ENCODE measurements around the gene SIL1. TPM values are rescaled to one million over a fixed set of nuclear protein-coding genes. Genes with fewer than 3 reads are reported as not detected.
A peak's percentile ranks its signal among the peaks of the same experiment; 100 is the strongest.

SIL1 gene
- total RNA-seq, 1 donor from 2014 or later = 41.6 TPM

DNA sequence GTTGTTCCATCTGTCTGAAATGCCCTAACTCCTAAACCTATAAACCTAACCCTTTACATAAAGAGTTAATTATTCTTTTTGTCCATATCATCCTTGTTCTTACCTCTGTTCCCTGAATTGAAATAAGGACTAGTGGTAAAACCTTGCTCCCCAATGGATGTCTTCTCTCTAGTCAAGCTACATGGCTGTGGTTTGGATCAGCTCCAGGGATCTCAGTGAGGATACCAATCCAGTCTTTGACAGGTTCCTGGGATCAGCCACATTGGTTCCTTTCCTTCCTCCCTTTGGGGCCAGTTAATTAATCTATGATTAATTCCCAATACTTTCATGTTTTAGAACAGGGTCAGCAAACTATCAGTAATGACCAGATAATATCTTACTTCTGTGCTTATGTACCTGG, 151.6 kb downstream of the SIL1 start:
- Histone ChIP-seq H3K9ac (ENCODE audit: low read length) (no peak overlapping the region), H3K9me3 (ENCODE audit: insufficient read depth, low read depth, low read length) (no peaks in the 10 kb centered on the region), H3K4me3 (ENCODE audit: insufficient read depth, low read depth, low read length) (no peak overlapping the region), H3K79me2 (ENCODE audit: insufficient read depth, low read length) (no peaks in the 10 kb centered on the region), H3K36me3 (ENCODE audit: insufficient read depth, low read length) (no peaks in the 10 kb centered on the region), H4K20me1 (ENCODE audit: insufficient read depth, low read length) (peaks cover 20% of the 10 kb centered on the region), H3K27ac (ENCODE audit: low read depth, low read length) (no peak overlapping the region), H3K27me3 (ENCODE audit: insufficient read depth, low read length) (no peaks in the 10 kb centered on the region), H3K4me1 (ENCODE audit: insufficient read depth, low read length) (peaks cover 4% of the 10 kb centered on the region), H3K4me2 (ENCODE audit: low read length) (no peak overlapping the region), H2AFZ (ENCODE audit: low read depth, low read length) (no peak overlapping the region)
- Mint-ChIP-seq H3K4me3 (ENCODE audit: unreplicated experiment) (no peak overlapping the region), H3K27me3 (ENCODE audit: low read depth, unreplicated experiment) (peaks cover 4% of the 10 kb centered on the region), H3K36me3 (ENCODE audit: low read depth, unreplicated experiment) (no peaks in the 10 kb centered on the region), H3K27ac (ENCODE audit: unreplicated experiment) (no peak overlapping the region), H3K9me3 (ENCODE audit: unreplicated experiment) (no peaks in the 10 kb centered on the region), H3K4me1 (ENCODE audit: low read depth, unreplicated experiment) (no peaks in the 10 kb centered on the region)
- TF ChIP-seq EZH2 (IDR thresholded peaks at IDR 0.05; ENCODE audit: insufficient read depth, low read length) = no peak
- TF ChIP-seq, protein P1, sequence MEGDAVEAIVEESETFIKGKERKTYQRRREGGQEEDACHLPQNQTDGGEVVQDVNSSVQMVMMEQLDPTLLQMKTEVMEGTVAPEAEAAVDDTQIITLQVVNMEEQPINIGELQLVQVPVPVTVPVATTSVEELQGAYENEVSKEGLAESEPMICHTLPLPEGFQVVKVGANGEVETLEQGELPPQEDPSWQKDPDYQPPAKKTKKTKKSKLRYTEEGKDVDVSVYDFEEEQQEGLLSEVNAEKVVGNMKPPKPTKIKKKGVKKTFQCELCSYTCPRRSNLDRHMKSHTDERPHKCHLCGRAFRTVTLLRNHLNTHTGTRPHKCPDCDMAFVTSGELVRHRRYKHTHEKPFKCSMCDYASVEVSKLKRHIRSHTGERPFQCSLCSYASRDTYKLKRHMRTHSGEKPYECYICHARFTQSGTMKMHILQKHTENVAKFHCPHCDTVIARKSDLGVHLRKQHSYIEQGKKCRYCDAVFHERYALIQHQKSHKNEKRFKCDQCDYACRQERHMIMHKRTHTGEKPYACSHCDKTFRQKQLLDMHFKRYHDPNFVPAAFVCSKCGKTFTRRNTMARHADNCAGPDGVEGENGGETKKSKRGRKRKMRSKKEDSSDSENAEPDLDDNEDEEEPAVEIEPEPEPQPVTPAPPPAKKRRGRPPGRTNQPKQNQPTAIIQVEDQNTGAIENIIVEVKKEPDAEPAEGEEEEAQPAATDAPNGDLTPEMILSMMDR (IDR thresholded peaks at IDR 0.05; ENCODE audit: insufficient read depth, low read depth, low read length) = no peak
- FAIRE-seq (no peak), DNase-seq (ENCODE audit: low read depth) (no peak)

DNA sequence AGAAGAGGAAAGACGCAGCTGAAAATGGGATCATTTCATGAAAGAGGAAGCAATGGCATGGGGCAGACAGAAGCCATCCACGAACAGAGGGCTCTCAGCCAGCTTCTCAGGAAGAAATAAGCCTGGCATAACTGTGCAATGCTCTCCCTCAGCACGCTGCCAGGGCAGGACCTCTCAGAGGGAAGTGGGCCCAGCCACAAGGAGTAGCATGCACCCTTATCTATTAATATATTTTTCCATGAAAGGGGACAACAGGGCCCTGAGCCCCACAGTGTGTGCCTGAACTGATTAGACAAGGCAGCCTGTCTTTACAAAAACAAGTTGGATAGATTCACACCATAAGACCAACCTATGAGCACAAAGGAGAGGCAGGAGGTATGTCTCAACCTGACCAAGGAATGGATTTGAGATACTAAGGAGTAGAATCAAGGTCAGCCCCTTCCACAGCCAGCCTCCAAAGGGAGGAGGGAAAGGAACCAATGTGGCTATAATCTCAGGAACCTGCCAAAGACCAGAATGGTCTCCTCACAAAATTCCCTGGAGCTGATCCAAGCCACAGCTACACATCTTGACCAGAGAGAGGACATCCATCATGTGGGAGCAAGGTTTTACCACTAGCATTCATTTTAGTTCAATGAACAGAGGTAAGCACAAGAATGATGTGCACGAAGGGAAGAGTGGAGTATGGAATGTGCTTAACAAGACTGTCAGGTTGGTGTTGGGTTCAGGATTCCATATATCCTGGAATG, 154.8 kb downstream of the SIL1 start:
- DNase-seq (ENCODE audit: low read depth) (peak; percentile 84), FAIRE-seq (no peak)
- Histone ChIP-seq H3K4me3 (ENCODE audit: insufficient read depth, low read depth, low read length) (no peak overlapping the region), H2AFZ (ENCODE audit: low read depth, low read length) (no peak overlapping the region), H3K27me3 (ENCODE audit: insufficient read depth, low read length) (no peaks in the 10 kb centered on the region), H4K20me1 (ENCODE audit: insufficient read depth, low read length) (peaks cover 12% of the 10 kb centered on the region), H3K4me2 (ENCODE audit: low read length) (no peak overlapping the region), H3K4me1 (ENCODE audit: insufficient read depth, low read length) (peaks cover 4% of the 10 kb centered on the region), H3K36me3 (ENCODE audit: insufficient read depth, low read length) (no peaks in the 10 kb centered on the region), H3K9ac (ENCODE audit: low read length) (no peak overlapping the region), H3K9me3 (ENCODE audit: insufficient read depth, low read depth, low read length) (no peaks in the 10 kb centered on the region), H3K27ac (ENCODE audit: low read depth, low read length) (no peak overlapping the region), H3K79me2 (ENCODE audit: insufficient read depth, low read length) (no peaks in the 10 kb centered on the region)
- TF ChIP-seq, protein P1 (IDR thresholded peaks at IDR 0.05; ENCODE audit: insufficient read depth, low read depth, low read length) = no peak
- no peak for TF ChIP-seq EZH2 (IDR thresholded peaks at IDR 0.05; ENCODE audit: insufficient read depth, low read length)
- Mint-ChIP-seq H3K27me3 (ENCODE audit: low read depth, unreplicated experiment) (no peaks in the 10 kb centered on the region), H3K27ac (ENCODE audit: unreplicated experiment) (no peak overlapping the region), H3K9me3 (ENCODE audit: unreplicated experiment) (peaks cover 2% of the 10 kb centered on the region), H3K4me1 (ENCODE audit: low read depth, unreplicated experiment) (no peaks in the 10 kb centered on the region), H3K36me3 (ENCODE audit: low read depth, unreplicated experiment) (peaks cover 9% of the 10 kb centered on the region), H3K4me3 (ENCODE audit: unreplicated experiment) (no peak overlapping the region)

DNA sequence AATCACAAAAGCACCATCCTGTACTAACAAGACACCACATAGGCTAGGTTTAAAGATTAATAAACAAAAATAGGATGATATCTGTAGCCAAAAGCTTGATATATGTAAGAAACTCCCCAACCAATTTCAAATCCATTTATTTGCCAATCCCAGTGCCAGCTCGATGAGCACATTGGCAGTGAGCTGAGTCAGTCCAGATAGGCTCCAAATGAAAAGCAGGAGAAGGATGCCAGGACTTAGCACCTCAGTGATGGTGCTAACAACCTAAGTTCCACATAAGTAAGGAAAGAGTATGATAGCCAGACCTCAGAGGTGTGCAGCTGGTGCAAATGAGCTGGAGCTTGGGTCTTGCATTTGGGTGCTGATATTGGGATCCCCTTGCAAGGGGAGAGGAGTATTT, 158.1 kb downstream of the SIL1 start:
- no peak overlapping the region for H2AFZ ChIP-seq (ENCODE audit: low read depth, low read length)
- Mint-ChIP-seq H3K4me3 (ENCODE audit: unreplicated experiment) (no peak overlapping the region), H3K36me3 (ENCODE audit: low read depth, unreplicated experiment) (peaks cover 10% of the 10 kb centered on the region), H3K9me3 (ENCODE audit: unreplicated experiment) (peaks cover 4% of the 10 kb centered on the region), H3K27me3 (ENCODE audit: low read depth, unreplicated experiment) (no peaks in the 10 kb centered on the region), H3K27ac (ENCODE audit: unreplicated experiment) (no peak overlapping the region), H3K4me1 (ENCODE audit: low read depth, unreplicated experiment) (peaks cover 6% of the 10 kb centered on the region)
- H4K20me1 ChIP-seq (ENCODE audit: insufficient read depth, low read length) = peaks cover 12% of the 10 kb centered on the region
- H3K36me3 ChIP-seq (ENCODE audit: insufficient read depth, low read length) = no peaks in the 10 kb centered on the region
- no peaks in the 10 kb centered on the region for H3K79me2 ChIP-seq (ENCODE audit: insufficient read depth, low read length)
- H3K27ac ChIP-seq (ENCODE audit: low read depth, low read length) = no peak overlapping the region
- H3K4me3 ChIP-seq (ENCODE audit: insufficient read depth, low read depth, low read length) = no peak overlapping the region
- H3K4me1 ChIP-seq (ENCODE audit: insufficient read depth, low read length) = peaks cover 4% of the 10 kb centered on the region
- no peak overlapping the region for H3K4me2 ChIP-seq (ENCODE audit: low read length)
- H3K9me3 ChIP-seq (ENCODE audit: insufficient read depth, low read depth, low read length) = no peaks in the 10 kb centered on the region
- H3K9ac ChIP-seq (ENCODE audit: low read length) = no peak overlapping the region
- TF ChIP-seq, protein P1 (IDR thresholded peaks at IDR 0.05; ENCODE audit: insufficient read depth, low read depth, low read length) = no peak
- no peak for TF ChIP-seq EZH2 (IDR thresholded peaks at IDR 0.05; ENCODE audit: insufficient read depth, low read length)
- FAIRE-seq (no peak), DNase-seq (ENCODE audit: low read depth) (no peak)
- no peaks in the 10 kb centered on the region for H3K27me3 ChIP-seq (ENCODE audit: insufficient read depth, low read length)
